Embryonic facial prominence (tissue), 1 donor: ENCODE data around the gene PERM1.
"Not testable (repeated sequence)": the region's sequence is repeated elsewhere in the genome, so short reads cannot be mapped to it uniquely, and the experiment has no call there.

Experiments
- DNase-seq: peaks from one replicate; pipeline ENCODE4 v3.0.0-alpha.2; 2016; ENCODE audit errors: extremely low spot score

PERM1 gene

GRCh38 chr1:981955-982558 lies at the start of gene PERM1:
TSS of gene PERM1 (minus strand) at chr1:982093. CDS start at chr1:981029, 1,064 bp downstream.
- DNase-seq = no peak

DNA sequence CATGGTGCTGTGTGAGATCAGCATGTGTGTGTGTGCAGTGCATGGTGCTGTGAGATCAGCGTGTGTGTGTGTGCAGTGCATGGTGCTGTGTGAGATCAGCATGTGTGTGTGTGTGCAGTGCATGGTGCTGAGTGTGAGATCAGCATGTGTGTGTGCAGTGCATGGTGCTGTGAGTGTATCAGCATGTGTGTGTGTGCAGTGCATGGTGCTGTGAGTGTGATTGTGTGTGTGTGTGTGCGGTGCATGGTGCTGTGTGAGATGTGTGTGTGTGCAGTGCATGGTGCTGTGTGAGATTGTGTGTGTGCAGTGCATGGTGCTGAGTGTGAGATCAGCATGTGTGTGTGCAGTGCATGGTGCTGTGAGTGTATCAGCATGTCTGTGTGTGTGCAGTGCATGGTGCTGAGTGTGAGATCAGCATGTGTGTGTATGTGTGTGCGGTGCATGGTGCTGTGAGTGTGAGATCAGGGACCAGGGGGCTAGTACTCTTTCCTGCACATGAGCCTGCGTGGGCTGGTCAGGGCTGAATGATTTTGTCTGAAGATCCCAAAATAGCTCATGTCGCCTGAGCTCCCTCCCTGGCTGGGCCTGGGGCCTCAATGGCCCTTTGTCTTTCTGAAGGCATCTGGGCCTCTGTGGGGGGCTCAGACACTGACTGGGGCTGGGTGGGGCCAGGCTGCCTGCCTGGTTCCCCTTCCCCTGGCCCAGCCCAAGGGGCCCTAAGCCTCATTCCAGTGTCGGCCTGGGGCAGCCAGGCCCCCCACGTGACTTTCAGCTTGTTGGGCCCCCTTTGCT lies 49.2 kb upstream of the PERM1 start:
- DNase-seq = not testable (repeated sequence)

- no peak for DNase-seq
Measured at GRCh38 chr1:1027791-1028190, 45.9 kb upstream of the PERM1 start.

DNA sequence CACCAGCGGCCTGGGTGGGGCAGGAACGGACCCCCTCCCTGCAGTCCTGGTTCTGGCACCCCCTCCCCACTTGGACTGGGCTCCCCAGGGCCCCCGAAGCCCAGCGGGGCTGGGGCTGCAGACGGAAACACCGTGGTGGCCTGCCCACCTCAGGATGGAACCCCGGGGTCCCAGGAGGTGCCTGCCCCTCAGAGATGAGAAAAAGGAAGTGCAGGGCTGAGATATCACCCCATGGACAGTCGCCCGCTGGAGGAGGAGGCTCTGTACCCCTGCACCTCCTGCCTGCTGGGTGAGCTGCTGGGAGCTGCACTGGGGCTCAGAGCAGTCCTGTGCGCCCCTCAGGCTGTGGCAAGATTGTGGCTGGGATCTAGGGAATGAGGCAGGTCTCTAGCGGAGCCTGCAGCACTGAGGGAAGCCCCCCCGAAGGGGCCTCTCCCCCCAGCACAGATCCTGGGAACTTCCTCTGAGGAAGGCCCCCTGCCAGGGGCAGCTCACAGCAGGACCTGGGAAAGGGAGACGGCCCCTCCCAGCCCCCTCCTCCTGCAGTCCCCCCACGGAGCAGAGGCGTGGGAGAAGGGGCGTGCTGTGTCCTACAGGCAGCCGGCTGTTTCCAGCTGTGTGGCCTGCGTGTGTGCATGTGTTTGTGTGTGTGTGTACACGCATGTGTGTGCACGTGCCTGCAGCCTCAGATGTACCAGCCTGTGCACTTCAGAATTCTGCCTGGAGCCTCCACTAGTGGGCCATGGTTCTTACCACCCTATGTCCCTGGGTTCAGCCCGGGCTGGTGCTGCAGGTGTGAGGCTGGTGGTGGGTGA lies 44.9 kb upstream of the PERM1 start:
- no peak for DNase-seq

DNA sequence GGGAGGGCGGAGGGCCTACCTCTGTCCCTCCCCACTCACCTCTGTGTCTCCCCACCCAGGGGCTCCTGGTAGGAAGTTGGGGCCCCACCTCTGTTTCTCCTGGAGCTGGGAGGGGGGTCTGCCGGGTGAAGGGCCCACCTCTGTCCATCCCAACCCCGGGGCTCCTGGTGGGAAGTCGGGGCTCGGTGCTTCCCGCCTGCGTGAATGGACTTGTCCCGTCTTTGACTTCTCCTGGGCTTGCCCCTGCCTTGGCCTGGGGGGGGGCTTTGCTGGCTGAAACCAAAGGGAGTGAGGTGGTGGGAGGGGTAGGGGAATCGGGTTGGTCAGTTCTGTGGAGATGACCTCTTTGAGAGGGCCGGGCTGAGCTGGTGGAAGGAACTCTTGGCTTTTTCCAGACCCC lies 43.8 kb upstream of the PERM1 start:
- no peak for DNase-seq

DNA sequence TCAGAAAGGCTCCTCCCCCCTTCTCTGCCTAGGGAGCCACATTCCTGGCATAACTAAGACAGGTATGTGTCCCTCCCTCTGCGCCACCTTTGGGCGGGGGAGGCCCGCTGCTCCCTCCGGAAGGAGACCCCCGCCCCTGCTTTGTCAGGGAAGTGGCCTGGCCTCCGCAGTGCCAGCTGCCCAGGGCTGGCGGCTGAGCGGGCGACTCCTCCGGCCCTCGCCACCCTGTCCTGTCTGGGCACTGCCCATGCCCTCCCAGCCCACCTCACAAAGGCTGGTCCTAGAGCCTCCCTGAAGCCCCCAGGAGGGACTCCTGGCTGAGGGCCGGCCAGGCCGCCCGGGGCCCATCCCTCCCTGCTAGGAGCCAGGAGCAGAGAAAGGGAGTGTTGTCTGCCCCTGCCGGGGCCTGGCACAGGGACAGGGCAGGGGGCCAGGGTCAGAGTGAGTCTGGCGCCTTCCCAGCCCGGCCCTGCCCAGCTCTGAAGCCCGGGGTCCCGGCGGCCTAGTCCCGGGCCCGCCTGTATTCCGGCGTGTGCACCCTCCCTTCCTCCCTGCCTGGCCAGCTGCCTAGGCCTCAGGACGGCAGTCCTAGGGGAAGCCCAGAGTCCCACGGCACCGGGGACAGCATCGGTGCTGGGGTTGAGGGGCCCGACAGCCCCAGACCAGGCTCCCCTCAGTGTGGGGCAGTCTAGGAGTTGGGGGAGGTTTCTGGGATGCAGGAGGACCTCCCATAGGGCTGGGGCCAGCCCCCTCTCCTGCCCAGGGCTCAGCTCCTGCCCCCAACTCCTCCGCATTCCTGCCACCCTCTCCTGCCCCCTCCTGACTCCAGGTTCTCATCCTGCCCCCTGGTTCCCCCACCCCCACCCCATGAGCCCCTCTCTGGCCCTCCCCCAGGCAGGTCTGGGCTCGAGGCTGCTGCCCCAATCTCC lies 43.1 kb upstream of the PERM1 start:
- DNase-seq = no peak

DNA sequence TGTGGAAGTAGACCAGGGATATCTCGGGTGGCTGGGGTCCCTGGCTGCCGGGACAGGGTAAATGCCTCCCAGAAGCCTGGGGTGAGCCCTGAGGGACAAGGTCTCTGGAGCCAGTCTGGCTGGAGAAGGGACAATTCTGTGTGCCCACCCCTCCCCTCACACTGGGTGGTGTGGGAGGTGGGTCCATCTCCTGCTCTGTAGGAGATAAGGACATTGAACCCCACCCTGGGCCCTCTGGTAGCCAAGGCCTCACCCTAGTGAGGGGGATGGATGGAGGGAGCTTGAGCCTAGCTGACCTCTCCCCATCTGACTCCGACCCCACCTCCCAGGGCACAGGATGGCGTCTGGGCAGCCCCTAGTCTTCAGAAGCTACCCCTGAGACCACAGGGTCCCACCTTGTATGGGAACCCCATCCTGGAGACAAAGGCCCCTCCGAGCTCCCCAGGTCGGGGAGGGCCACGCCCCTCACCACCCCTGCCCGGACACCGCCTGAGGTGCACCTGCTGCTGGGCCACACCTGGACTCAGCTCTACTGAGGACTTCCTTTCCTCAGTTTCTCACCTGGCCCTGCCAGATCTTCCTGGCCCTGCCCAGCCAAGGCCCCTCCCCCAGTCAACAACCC lies 42.4 kb upstream of the PERM1 start:
- DNase-seq = no peak

DNA sequence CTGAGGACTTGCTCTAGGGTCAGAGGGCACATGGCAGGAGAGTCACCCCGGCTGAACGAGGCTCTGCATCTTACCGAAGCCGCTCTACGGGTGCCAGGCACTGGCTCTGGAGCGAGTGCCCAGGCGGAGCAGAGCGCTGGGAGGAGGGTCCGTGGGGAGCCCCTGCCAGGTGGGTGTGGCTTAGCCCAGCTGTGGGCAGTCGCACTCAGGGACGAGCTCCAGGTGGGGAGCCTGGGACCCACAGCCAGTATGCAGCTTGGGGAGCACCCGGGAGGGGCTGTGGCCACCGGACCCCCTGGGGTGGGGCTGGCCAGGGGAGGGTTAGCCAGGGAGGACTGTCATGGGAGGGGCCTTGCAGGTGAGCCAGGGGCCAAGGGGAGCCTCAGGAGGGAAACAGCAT lies 41.8 kb upstream of the PERM1 start:
- no peak for DNase-seq

DNA sequence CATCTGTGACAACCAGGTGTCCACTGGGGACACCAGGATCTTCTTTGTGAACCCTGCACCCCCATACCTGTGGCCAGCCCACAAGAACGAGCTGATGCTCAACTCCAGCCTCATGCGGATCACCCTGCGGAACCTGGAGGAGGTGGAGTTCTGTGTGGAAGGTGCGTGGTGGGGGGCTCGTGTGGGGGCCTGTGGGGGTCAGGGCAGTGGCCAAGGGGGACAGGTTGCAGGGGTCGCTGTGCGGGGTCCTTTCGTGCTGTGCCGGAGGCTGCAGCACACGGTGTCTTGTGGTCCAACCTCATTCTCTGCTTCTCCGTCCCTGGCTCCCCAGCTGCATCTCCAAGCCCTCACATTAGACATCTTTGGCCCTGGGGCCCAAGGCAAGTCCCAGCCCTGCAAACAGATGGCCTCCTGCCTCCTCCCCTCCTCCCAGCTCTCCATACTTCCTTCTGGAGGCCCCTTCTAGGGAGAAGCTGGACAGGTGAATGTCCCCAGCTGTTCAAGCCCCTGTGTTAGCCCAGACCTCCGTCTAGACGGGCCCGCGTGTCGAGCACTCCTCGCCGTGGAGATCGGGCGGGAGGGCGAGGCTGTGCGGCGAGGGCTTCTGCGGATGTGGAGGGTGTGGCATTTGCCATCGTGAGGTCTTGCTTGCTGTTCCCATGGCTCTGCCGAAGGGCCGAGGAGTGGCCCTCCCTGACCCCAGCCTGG lies 40.6 kb upstream of the PERM1 start:
- no peak for DNase-seq

- DNase-seq = no peak
Measured at GRCh38 chr1:1021920-1022259, 40.0 kb upstream of the PERM1 start.

DNA sequence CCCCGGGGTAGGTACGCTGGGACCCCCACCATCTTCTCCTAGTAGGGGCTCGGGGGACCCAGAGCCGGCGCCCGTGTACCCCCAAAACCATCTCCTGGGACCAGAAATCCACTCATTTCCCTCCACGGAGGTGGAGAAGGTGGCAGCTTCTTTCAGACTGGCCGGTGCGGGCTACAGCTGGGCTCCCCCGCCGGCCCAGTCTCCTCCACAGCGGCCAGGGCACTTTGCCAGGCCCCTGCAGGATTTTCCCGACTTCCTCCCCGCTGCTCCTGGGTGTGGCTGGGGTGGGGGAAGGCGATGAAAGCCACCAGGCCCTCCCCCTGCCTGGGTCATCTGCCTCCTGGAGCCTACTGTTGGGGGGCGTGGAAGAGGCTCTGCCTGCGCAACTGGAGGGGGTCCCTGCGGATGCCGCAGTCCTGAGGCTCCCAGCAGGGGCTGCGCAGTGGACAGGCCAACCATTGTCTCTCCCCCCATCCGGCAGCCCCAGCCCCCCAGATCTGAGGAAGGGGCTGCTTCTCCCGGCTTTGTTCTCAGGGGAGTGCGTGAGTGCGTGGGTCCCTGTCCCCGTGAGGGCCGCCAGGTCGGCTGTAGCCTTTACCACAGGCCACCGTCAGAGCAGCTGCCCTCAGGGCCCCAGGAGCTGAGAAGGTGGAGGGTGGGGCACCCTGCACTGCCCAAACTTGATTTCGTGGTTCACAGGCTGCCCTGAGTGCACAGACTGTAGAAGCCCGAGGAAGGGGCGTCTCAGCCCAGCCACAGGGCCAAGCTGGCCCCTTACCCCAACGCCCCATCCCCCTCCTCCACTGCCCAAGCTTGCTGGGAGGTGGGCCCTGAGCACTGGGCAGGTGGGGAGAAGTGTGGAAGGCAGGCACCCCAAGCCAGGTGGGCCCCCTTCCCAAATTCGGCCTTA lies 39.4 kb upstream of the PERM1 start:
- no peak for DNase-seq

DNA sequence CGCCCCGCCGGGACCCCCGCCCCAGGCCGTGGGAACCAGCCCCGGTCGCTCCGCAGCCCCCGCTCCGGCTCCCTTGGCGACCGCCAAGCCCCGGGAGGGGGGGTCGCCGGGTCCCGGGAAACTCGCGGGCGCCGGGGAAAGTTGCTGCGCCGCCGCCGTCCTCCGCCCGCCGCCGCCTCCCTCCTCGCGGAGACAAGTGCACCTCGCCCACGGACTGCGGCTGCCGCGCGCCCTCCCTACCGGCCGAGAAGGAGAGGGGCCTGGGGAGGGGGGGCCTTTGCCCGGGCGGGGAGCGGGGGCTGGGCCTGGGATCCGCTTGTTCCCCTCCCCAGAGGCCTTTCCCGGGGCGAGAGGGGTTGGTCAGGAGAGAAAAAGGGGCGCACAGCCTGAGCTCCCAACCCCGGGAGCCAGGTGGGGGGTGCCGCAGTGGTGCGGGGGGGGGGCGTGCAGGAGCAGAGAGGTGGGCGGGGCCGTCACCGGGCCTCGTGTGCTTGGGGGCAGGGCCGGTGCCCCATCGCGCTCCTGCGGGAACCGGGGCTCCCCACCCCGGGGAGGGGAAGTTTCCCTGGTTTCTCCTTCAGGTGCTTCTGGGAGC lies 38.6 kb upstream of the PERM1 start:
- DNase-seq = no peak

- DNase-seq = no peak
Measured at GRCh38 chr1:1020000-1020404, 38.1 kb upstream of the PERM1 start, which contains the start of gene AGRN. TSS of gene AGRN (plus strand) at chr1:1020120. CDS start at chr1:1020173, 53 bp downstream.

DNA sequence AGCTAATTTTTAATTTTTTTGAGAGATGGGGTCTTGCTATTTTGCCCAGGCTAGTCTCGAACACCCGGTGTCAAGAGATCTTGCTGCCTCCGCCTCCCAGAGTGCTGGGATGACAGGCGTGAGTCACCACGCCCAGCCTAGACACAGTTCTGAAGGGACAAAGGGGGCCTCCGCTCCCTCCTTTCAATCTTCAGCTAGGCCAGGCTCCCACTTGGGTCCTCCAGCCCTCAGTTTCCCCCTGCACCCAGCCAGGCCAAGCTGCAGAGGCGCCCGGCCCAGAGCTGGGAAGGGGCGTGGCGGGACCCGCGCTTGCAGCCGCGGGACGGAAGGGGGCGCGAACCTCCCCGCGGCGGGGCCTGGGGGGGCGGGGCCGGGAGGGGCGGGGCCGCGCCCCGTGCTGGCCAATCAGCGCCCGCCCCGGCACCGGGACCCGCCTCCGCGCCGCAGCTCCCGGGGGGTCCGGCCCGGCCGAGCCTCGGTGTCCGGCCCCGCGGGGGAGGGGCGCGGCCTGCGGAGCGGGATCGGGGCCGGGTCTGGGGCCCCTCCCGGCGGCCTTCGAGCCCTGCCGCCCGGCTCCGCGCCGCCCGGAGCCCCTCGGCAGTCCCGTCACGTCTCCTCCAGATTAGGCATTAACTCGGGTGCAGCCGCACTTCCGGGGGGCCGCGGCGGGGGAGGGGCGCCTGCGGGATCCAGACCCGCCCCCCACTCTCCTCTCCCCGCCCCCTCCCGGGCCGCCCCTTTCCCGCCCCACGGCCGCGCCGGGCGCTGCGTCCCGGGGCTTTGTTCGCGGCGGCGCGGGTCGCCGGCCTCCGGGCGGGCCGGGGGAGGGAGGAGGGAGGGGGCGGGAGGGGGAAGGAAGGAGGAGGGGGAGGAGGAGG lies 37.5 kb upstream of the PERM1 start:
- DNase-seq = no peak

DNA sequence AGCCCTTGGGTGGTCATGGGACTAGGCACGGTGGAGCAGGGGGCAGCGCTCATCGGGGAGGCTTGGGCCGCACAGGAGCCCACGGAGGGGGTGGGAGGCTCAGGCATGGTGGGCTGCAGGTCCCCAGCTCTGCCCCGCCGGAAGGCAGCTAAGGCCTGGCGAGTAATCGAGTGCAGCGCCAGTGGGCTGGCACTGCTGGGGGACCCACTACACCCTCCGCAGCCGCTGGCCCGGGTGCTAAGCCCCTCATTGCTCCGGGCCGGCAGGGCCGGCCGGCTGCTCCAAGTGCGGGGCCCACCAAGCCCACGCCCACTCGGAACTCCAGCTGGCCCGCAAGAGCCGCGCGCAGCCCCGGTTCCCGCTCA lies 36.4 kb upstream of the PERM1 start:
- not testable (repeated sequence) for DNase-seq

- not testable (repeated sequence) for DNase-seq
Measured at GRCh38 chr1:1017397-1018320, 35.8 kb upstream of the PERM1 start.
